Measurements from ENCODE around the gene HIPK3.

GRCh38 chr11:33310720-33311500 lies 53.7 kb downstream of the HIPK3 start:
- TF ChIP-seq CTCF (IDR thresholded peaks at IDR 0.05; ENCODE audit: low read depth, low read length, poor library complexity, severe bottlenecking) (no peak), EZH2phosphoT487 (IDR thresholded peaks at IDR 0.05; ENCODE audit: borderline replicate concordance, low read length) (no peak)

Data from DOHH2 (cell line).